HEK293T (cell line): Measurements from ENCODE around the gene KCNB1.

Experiments
- BHLHE40 ChIP-seq: fragments of 450-650 bp; IDR thresholded peaks from 2 replicates; pipeline ENCODE4 v1.6.1; 2016; ENCODE audit warnings: mild to moderate bottlenecking, moderate library complexity, borderline replicate concordance
- CTBP1 ChIP-seq: fragments of 450-650 bp; IDR thresholded peaks from 2 replicates; pipeline ENCODE4 v1.6.1; 2016; ENCODE audit warnings: borderline replicate concordance
- ELF4 ChIP-seq: fragments of 450-650 bp; IDR thresholded peaks from 2 replicates; pipeline ENCODE4 v1.6.1; 2017; ENCODE audit warnings: antibody characterized with exemption
- FOXA1 ChIP-seq: fragments of 450-650 bp; IDR thresholded peaks from 2 replicates; pipeline ENCODE4 v1.6.1; 2016; ENCODE audit warnings: mild to moderate bottlenecking
- FOXK2 ChIP-seq: fragments of 450-650 bp; IDR thresholded peaks from 2 replicates; pipeline ENCODE4 v1.6.1; 2016; ENCODE audit warnings: mild to moderate bottlenecking
- FOXM1 ChIP-seq: fragments of 450-650 bp; IDR thresholded peaks from 2 replicates; pipeline ENCODE4 v1.6.1; 2017; ENCODE audit warnings: mild to moderate bottlenecking, borderline replicate concordance
- LEF1 ChIP-seq: fragments of 450-650 bp; IDR thresholded peaks from 2 replicates; pipeline ENCODE4 v1.6.1; 2017; ENCODE audit warnings: mild to moderate bottlenecking, borderline replicate concordance
- NFRKB ChIP-seq: fragments of 450-650 bp; IDR thresholded peaks from 2 replicates; pipeline ENCODE4 v1.6.1; 2016; ENCODE audit warnings: mild to moderate bottlenecking, moderate library complexity
- SP1 ChIP-seq: fragments of 450-650 bp; IDR thresholded peaks from 2 replicates; pipeline ENCODE4 v1.6.1; 2017
- SUZ12 ChIP-seq: fragments of 450-650 bp; IDR thresholded peaks from 2 replicates; pipeline ENCODE4 v1.6.1; 2016; ENCODE audit warnings: mild to moderate bottlenecking
- TARDBP ChIP-seq: fragments of 450-650 bp; IDR thresholded peaks from 2 replicates; pipeline ENCODE4 v1.6.1; 2016
- ZNF384 ChIP-seq: fragments of 450-650 bp; IDR thresholded peaks from 2 replicates; pipeline ENCODE4 v1.6.1; 2016
- TF ChIP-seq, protein P1 (sequence below): fragments of 450-650 bp; IDR thresholded peaks from 2 replicates; pipeline ENCODE4 v1.6.1; 2016

DNA sequence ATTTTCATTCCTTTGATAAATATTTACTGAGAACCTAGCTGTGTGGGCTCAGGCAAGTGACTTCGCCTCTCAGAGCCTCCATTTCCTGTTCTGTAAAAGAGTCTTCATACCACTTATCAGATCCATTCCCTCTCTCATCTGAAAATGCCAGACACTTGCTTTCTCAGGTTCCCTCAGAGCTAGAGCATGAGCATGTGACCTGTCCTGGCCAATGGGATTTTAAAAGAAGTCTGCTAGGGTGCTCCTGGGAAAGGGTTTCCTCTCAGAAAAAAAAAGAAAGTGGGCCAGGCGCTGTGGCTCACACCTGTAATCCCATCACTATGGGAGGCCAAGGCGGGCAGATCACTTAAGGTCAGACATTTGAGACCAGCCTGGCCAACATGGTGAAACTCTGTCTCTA, 5.3 kb downstream of the KCNB1 start:
- no peak for TF ChIP-seq FOXM1
- no peak for TF ChIP-seq ZNF384
- no peak for TF ChIP-seq SP1
- TF ChIP-seq SUZ12 = no peak
- TF ChIP-seq FOXA1 = no peak
- no peak for TF ChIP-seq FOXK2
- TF ChIP-seq, protein P1, sequence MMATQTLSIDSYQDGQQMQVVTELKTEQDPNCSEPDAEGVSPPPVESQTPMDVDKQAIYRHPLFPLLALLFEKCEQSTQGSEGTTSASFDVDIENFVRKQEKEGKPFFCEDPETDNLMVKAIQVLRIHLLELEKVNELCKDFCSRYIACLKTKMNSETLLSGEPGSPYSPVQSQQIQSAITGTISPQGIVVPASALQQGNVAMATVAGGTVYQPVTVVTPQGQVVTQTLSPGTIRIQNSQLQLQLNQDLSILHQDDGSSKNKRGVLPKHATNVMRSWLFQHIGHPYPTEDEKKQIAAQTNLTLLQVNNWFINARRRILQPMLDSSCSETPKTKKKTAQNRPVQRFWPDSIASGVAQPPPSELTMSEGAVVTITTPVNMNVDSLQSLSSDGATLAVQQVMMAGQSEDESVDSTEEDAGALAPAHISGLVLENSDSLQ = no peak
- no peak for TF ChIP-seq TARDBP
- no peak for TF ChIP-seq LEF1
- no peak for TF ChIP-seq ELF4
- TF ChIP-seq NFRKB = no peak
- no peak for TF ChIP-seq BHLHE40
- no peak for TF ChIP-seq CTBP1
